Astrocyte (in vitro differentiated cells and primary cell): ENCODE measurements around the gene NPLOC4. TPM values are rescaled to one million over a fixed set of nuclear protein-coding genes. Genes with fewer than 3 reads are reported as not detected.
A peak's percentile ranks its signal among the peaks of the same experiment; 100 is the strongest.

ENCODE experiments used
- DNase-seq: peaks from one replicate; pipeline ENCODE4 v3.0.0-alpha.2; 2010; ENCODE audit warnings: low read depth
- FAIRE-seq: peaks from 2 replicates; lab custom pipeline; 2011; peaks lifted over from hg19 to GRCh38; lab: Jason Lieb, UNC
- H2AFZ ChIP-seq: 2 replicates; pipeline ENCODE4 v1.6.0; 2012; ENCODE audit warnings: low read depth, low read length, inconsistent platforms
- H3K27ac ChIP-seq: 2 replicates; pipeline ENCODE4 v1.5.1; 2011; ENCODE audit warnings: low read depth, low read length, inconsistent platforms
- H3K27me3 ChIP-seq: 2 replicates; pipeline ENCODE4 v1.6.0; 2011; ENCODE audit warnings: low read length, inconsistent platforms; ENCODE audit not compliant: insufficient read depth
- H3K36me3 ChIP-seq: 2 replicates; pipeline ENCODE4 v1.5.1; 2011; ENCODE audit warnings: low read length, inconsistent platforms; ENCODE audit not compliant: insufficient read depth
- H3K4me1 ChIP-seq: 2 replicates; pipeline ENCODE4 v1.5.1; 2011; ENCODE audit warnings: low read length, inconsistent platforms; ENCODE audit not compliant: insufficient read depth
- H3K4me2 ChIP-seq: 2 replicates; pipeline ENCODE4 v1.6.0; 2012; ENCODE audit warnings: low read length, inconsistent platforms
- H3K4me3 ChIP-seq: 2 replicates; pipeline ENCODE4 v1.5.1; 2011; ENCODE audit warnings: low read depth, mild to moderate bottlenecking, low read length, inconsistent platforms; ENCODE audit not compliant: insufficient read depth
- H3K79me2 ChIP-seq: 2 replicates; pipeline ENCODE4 v1.6.0; 2012; ENCODE audit warnings: mild to moderate bottlenecking, low read length, inconsistent platforms; ENCODE audit not compliant: insufficient read depth
- H3K9ac ChIP-seq: 2 replicates; pipeline ENCODE4 v1.6.0; 2012; ENCODE audit warnings: mild to moderate bottlenecking, low read length, inconsistent platforms
- H3K9me3 ChIP-seq: 2 replicates; pipeline ENCODE4 v1.5.1; 2012; ENCODE audit warnings: low read depth, mild to moderate bottlenecking, low read length, inconsistent platforms; ENCODE audit not compliant: insufficient read depth
- H4K20me1 ChIP-seq: 2 replicates; pipeline ENCODE4 v1.6.0; 2012; ENCODE audit warnings: low read length, inconsistent platforms; ENCODE audit not compliant: insufficient read depth
- H3K27ac Mint-ChIP-seq: one replicate; pipeline ENCODE4 v1.8.0; 2021; ENCODE audit warnings: mild to moderate bottlenecking, mixed read lengths; ENCODE audit not compliant: unreplicated experiment
- H3K27me3 Mint-ChIP-seq: one replicate; pipeline ENCODE4 v1.8.0; 2021; ENCODE audit warnings: low read depth, mixed read lengths; ENCODE audit not compliant: unreplicated experiment
- H3K36me3 Mint-ChIP-seq: one replicate; pipeline ENCODE4 v1.8.0; 2021; ENCODE audit warnings: low read depth, mixed read lengths; ENCODE audit not compliant: unreplicated experiment
- H3K4me1 Mint-ChIP-seq: one replicate; pipeline ENCODE4 v1.8.0; 2021; ENCODE audit warnings: low read depth, mixed read lengths; ENCODE audit not compliant: unreplicated experiment
- H3K4me3 Mint-ChIP-seq: one replicate; pipeline ENCODE4 v1.8.0; 2021; ENCODE audit warnings: mild to moderate bottlenecking, moderate library complexity, mixed read lengths; ENCODE audit not compliant: unreplicated experiment
- H3K9me3 Mint-ChIP-seq: one replicate; pipeline ENCODE4 v1.8.0; 2021; ENCODE audit warnings: mild to moderate bottlenecking, mixed read lengths; ENCODE audit not compliant: unreplicated experiment
- EZH2 ChIP-seq: IDR thresholded peaks from 2 replicates; pipeline ENCODE4 v1.6.1; 2012; ENCODE audit warnings: mild to moderate bottlenecking, low read length, inconsistent platforms; ENCODE audit not compliant: insufficient read depth
- total RNA-seq: library from RNA; stranded (reverse); gene quantifications from 2 replicates; pipeline ENCODE4 v1.2.1, GENCODE V29; 2021
- TF ChIP-seq, protein P1 (sequence below): IDR thresholded peaks from 2 replicates; pipeline ENCODE4 v1.5.1; 2011; ENCODE audit warnings: low read depth, mild to moderate bottlenecking, inconsistent platforms, low read length, moderate library complexity; ENCODE audit not compliant: insufficient read depth

NPLOC4 gene
- total RNA-seq, 1 donor from 2014 or later, result 125 TPM

DNA sequence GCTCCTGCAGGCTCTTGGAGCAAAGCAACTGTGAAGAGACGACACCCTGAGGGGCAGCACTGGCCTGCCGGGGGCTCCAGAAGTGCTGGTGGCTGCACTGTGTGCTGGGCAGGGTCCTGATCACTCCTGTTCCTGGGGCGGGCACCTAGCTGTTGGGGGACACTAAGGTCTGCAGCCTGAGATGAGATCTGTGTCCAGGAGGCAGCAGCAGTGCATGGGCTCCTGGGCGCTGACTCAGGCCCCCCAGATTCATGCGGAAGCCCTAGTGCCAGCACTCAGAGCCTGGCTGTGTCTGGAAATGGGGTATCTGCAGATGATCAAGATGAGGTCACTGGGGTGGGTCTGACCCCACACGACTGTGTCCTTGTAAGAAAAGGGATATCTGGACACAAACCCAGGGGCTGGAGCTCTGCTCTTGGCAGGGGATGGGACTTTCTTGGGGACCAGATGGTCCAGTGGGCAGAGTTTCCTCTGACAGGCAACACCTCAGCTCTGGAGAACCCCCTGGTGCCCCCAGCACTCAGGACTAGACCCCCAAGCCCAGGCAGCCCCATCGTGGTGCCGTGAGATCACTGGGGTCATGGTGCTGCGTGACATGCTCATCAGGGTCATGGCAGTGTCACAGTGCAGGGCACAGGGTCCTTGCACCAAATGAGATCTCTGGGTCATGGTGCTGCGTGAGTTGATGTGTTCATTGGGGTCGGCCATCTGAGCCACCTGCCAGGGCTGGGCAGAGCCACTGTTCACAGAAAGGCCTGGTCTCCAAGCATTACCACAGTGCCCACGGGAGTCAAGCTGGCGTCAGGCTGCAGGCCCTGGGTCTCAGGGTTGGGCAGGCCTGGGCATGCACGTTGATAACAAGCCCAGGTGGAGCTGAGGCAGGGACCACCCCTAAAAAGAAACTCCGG is 94.2 kb downstream of the NPLOC4 start:
- FAIRE-seq, result no peak
- Histone ChIP-seq H2AFZ (no peak overlapping the region), H3K9me3 (no peaks in the 10 kb centered on the region), H3K4me2 (no peak overlapping the region), H3K79me2 (peaks cover 9% of the 10 kb centered on the region), H4K20me1 (peaks cover 40% of the 10 kb centered on the region), H3K36me3 (peaks cover 6% of the 10 kb centered on the region), H3K4me3 (no peak overlapping the region), H3K27ac (no peak overlapping the region), H3K27me3 (no peaks in the 10 kb centered on the region), H3K4me1 (no peaks in the 10 kb centered on the region), H3K9ac (no peak overlapping the region)
- Mint-ChIP-seq H3K4me3 (no peak overlapping the region), H3K4me1 (no peaks in the 10 kb centered on the region), H3K36me3 (peaks cover 2% of the 10 kb centered on the region), H3K27me3 (no peaks in the 10 kb centered on the region), H3K27ac (peak overlapping the region; percentile 62), H3K9me3 (no peaks in the 10 kb centered on the region)
- DNase-seq, result no peak
- no peak for TF ChIP-seq EZH2
- TF ChIP-seq, protein P1, sequence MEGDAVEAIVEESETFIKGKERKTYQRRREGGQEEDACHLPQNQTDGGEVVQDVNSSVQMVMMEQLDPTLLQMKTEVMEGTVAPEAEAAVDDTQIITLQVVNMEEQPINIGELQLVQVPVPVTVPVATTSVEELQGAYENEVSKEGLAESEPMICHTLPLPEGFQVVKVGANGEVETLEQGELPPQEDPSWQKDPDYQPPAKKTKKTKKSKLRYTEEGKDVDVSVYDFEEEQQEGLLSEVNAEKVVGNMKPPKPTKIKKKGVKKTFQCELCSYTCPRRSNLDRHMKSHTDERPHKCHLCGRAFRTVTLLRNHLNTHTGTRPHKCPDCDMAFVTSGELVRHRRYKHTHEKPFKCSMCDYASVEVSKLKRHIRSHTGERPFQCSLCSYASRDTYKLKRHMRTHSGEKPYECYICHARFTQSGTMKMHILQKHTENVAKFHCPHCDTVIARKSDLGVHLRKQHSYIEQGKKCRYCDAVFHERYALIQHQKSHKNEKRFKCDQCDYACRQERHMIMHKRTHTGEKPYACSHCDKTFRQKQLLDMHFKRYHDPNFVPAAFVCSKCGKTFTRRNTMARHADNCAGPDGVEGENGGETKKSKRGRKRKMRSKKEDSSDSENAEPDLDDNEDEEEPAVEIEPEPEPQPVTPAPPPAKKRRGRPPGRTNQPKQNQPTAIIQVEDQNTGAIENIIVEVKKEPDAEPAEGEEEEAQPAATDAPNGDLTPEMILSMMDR, result no peak

DNA sequence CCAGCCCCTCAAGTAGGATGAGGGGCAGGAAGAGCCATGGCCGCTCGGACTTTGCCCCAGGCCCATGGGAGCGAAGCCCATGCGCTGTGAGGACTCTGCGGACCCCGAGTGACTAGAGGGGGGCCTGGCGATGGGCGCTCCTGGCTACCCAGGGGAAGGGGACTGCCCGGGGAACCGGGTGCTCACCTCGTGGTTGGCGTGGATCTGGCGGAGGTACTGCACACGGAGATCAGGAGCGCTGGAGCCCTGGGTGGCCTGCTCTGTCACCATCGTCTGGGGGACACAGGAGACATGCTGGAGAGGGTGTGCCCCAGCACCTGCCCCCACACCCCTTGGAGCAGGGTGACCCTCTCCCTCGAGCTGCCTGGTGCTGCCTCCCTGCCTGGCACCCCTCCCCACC is 95.8 kb downstream of the NPLOC4 start:
- no peak overlapping the region for H2AFZ ChIP-seq
- H3K27me3 Mint-ChIP-seq, result no peaks in the 10 kb centered on the region
- no peak for TF ChIP-seq EZH2
- peaks cover 25% of the 10 kb centered on the region for H4K20me1 ChIP-seq
- no peak overlapping the region for H3K4me2 ChIP-seq
- no peak for DNase-seq
- peaks cover 3% of the 10 kb centered on the region for H3K36me3 ChIP-seq
- no peaks in the 10 kb centered on the region for H3K9me3 Mint-ChIP-seq
- no peak for FAIRE-seq
- no peak overlapping the region for H3K27ac ChIP-seq
- H3K9me3 ChIP-seq, result no peaks in the 10 kb centered on the region
- no peaks in the 10 kb centered on the region for H3K36me3 Mint-ChIP-seq
- no peak overlapping the region for H3K9ac ChIP-seq
- H3K27me3 ChIP-seq, result peaks cover 6% of the 10 kb centered on the region
- no peaks in the 10 kb centered on the region for H3K79me2 ChIP-seq
- no peak overlapping the region for H3K4me3 ChIP-seq
- H3K4me3 Mint-ChIP-seq, result no peak overlapping the region
- no peaks in the 10 kb centered on the region for H3K4me1 Mint-ChIP-seq
- H3K27ac Mint-ChIP-seq, result no peak overlapping the region
- peaks cover 4% of the 10 kb centered on the region for H3K4me1 ChIP-seq

DNA sequence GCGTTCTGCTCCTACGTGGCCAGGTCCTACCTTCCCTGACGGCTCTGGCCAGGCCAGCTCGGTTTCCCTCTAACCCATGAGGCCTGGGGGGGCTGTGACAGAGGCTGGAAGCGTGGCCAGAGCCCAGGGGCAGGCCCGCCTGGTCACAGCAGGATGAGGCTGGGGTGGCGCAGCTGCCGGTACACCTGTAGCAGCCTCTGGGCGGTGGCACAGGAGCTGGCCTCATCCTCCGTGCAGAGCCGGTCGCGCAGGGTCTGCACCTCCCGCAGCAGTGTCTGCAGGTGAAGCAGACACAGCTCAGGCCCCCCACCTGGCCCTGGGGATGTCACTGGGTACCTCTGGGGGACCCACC is 96.3 kb downstream of the NPLOC4 start:
- Mint-ChIP-seq H3K4me3 (no peak overlapping the region), H3K27ac (no peak overlapping the region), H3K4me1 (no peaks in the 10 kb centered on the region), H3K9me3 (no peaks in the 10 kb centered on the region), H3K27me3 (no peaks in the 10 kb centered on the region), H3K36me3 (no peaks in the 10 kb centered on the region)
- H3K36me3 ChIP-seq, result peaks cover 3% of the 10 kb centered on the region
- H3K9me3 ChIP-seq, result no peaks in the 10 kb centered on the region
- no peak for FAIRE-seq
- no peak overlapping the region for H3K4me2 ChIP-seq
- H4K20me1 ChIP-seq, result peaks cover 21% of the 10 kb centered on the region
- H3K4me3 ChIP-seq, result no peak overlapping the region
- no peak overlapping the region for H3K9ac ChIP-seq
- no peak overlapping the region for H3K27ac ChIP-seq
- TF ChIP-seq, protein P1, result no peak
- H3K4me1 ChIP-seq, result peaks cover 4% of the 10 kb centered on the region
- H3K27me3 ChIP-seq, result peaks cover 9% of the 10 kb centered on the region
- no peak for DNase-seq
- H2AFZ ChIP-seq, result no peak overlapping the region
- no peaks in the 10 kb centered on the region for H3K79me2 ChIP-seq
